Type B pancreatic cell (in vitro differentiated cells): ENCODE data around the gene KPNA2. TPM values are rescaled to one million over a fixed set of nuclear protein-coding genes. Genes with fewer than 3 reads are reported as not detected.
"Not testable (repeated sequence)": the region's sequence is repeated elsewhere in the genome, so short reads cannot be mapped to it uniquely, and the experiment has no call there.

Experiments
- DNase-seq: peaks from one replicate; pipeline ENCODE4 v3.0.0; 2021; ENCODE audit warnings: mixed read lengths; ENCODE audit not compliant: unreplicated experiment; ENCODE audit errors: extremely low spot score
- H3K27ac Mint-ChIP-seq: 2 replicates; pipeline ENCODE4 v1.8.0; 2021; ENCODE audit warnings: mild to moderate bottlenecking, mixed read lengths
- H3K27me3 Mint-ChIP-seq: 2 replicates; pipeline ENCODE4 v1.8.0; 2021; ENCODE audit warnings: mixed read lengths
- H3K36me3 Mint-ChIP-seq: 2 replicates; pipeline ENCODE4 v1.8.0; 2021; ENCODE audit warnings: mixed read lengths
- H3K4me1 Mint-ChIP-seq: one replicate; pipeline ENCODE4 v1.8.0; 2021; ENCODE audit warnings: mixed read lengths; ENCODE audit not compliant: unreplicated experiment
- H3K4me3 Mint-ChIP-seq: 2 replicates; pipeline ENCODE4 v1.8.0; 2021; ENCODE audit warnings: mild to moderate bottlenecking, mixed read lengths
- H3K9me3 Mint-ChIP-seq: 2 replicates; pipeline ENCODE4 v1.8.0; 2021; ENCODE audit warnings: mixed read lengths
- total RNA-seq: library from RNA; stranded (reverse); gene quantifications from 2 replicates; pipeline ENCODE4 v1.2.1, GENCODE V29; 2021; ENCODE audit warnings: low replicate concordance
- TF ChIP-seq, protein P1 (sequence below): fragments of 200-600 bp; sonication (generic); conservative IDR thresholded peaks from 2 replicates; pipeline ENCODE4 v1.5.0; 2021; ENCODE audit warnings: antibody characterized with exemption, mild to moderate bottlenecking

KPNA2 gene
- total RNA-seq, 1 donor from 2014 or later, result 211 TPM

DNA sequence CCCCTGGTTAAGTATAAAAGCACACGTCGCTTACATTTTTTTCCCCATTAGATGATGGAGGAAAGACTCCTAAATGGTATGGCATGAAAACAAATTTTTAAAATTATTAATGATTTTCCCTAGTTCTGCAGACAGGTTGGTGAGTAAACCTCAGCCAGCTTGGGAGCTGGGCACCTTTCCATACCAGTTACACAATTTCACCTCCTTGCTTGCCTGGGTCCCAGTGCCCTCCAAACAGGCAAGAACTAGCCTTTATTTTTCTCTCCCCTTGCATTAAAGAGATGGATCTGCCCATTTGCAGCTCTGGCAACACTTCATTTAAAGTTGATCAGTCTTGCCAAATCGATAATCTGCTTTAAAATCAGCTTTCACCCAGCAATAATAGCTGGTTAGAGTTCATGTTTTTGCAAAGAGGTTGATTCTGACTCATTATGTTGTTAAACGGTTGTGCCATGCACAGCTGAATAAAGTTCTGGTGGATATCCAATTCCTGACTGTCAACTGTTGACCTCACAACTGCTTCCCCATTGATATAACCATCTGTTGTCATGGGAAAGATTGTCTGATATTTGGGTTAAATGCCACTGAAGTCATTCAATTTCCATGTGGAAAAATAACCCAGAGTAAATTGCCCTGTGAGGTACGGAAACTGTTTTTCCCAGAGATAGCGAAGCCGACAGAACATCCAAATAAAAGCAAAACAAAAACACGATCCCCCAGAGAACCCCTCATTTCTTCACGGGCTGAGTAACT is 40.5 kb upstream of the KPNA2 start:
- Mint-ChIP-seq H3K36me3 (no peaks in the 10 kb centered on the region), H3K27ac (peak overlapping the region; percentile 75), H3K4me3 (peak overlapping the region; percentile 90), H3K27me3 (peaks cover 21% of the 10 kb centered on the region), H3K4me1 (peaks cover 25% of the 10 kb centered on the region), H3K9me3 (no peaks in the 10 kb centered on the region)
- no peak for DNase-seq
- TF ChIP-seq, protein P1, sequence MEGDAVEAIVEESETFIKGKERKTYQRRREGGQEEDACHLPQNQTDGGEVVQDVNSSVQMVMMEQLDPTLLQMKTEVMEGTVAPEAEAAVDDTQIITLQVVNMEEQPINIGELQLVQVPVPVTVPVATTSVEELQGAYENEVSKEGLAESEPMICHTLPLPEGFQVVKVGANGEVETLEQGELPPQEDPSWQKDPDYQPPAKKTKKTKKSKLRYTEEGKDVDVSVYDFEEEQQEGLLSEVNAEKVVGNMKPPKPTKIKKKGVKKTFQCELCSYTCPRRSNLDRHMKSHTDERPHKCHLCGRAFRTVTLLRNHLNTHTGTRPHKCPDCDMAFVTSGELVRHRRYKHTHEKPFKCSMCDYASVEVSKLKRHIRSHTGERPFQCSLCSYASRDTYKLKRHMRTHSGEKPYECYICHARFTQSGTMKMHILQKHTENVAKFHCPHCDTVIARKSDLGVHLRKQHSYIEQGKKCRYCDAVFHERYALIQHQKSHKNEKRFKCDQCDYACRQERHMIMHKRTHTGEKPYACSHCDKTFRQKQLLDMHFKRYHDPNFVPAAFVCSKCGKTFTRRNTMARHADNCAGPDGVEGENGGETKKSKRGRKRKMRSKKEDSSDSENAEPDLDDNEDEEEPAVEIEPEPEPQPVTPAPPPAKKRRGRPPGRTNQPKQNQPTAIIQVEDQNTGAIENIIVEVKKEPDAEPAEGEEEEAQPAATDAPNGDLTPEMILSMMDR, result no peak

DNA sequence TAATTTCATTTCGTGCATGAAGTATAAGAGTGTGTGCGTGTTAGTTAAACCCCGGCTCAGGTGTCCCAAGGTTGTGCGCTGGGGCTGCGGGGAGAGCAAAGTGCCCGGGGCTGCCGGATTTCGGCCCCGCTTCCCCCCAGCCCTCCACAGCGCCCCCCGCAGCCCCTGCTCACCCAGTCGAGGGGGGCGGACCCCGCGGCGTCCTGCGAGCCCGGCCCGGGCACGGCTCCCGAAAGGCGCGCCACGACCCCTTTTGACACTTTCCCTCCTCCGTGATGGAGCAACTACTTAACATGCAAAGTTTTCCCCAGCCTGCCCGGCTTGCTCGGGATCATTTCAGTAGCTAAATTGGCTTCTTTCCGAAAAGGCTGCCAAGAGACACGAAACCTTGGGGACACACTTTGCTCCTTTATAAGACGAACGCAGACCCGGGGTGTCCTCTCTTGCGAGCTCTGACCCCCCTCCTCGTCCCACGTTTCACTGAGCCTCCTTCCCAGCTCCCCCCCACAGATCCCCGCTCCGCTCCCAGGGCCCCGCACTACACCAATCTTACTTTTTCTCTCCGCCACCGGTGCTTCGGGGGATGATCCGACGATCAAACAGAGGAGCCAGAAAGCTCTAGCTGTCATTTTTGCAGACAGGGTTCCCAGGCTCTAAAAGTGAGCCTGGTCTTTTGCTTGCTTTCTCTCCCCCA is 39.8 kb upstream of the KPNA2 start:
- H3K27me3 Mint-ChIP-seq, result peaks cover 21% of the 10 kb centered on the region
- H3K9me3 Mint-ChIP-seq, result no peaks in the 10 kb centered on the region
- H3K27ac Mint-ChIP-seq, result peak overlapping the region; percentile 68
- TF ChIP-seq, protein P1, result peak; percentile 17
- DNase-seq, result no peak
- no peaks in the 10 kb centered on the region for H3K36me3 Mint-ChIP-seq
- H3K4me1 Mint-ChIP-seq, result peaks cover 25% of the 10 kb centered on the region
- H3K4me3 Mint-ChIP-seq, result peak overlapping the region; percentile 90

DNA sequence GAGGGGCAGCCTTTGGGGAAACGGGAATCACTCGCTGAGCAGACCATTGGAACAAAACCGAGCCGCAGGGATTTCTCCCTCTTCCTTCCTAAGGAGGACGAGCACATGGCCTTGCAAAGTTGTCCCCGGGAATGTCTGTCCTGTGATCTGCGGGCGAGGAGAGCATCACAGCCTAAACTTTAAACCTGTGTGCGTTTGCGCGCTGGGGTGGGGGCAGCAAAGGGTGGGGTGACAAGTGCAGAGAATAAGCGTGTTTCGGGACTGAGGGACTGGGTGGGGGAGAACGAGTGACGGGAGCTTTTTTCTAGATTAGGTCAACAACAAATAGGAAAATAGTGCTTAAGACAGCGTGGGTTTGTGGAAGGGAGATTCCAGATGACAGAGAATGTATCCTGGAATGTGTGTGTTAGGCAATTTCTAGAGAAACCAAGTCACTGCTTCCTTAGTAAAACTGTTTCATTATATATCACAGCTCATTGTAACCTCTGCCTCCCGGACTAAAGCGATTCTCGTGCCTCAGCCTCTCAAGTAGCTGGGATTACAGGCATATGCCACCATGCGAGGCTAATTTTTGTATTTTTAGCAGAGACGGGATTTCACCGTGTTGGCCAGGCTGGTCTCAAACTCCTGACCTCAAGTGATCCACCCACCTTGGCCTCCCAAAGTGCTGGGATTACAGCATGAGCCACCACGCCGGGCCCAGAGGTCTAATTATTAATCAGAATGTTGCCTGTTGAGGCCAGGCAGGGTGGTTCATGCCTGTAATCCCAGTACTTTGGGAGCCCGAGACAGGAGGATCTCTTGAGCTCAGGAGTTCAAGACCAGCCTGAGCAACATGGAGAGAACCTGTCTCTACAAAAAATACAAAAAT is 39.0 kb upstream of the KPNA2 start, which contains the start of gene C17orf58:
TSS of gene C17orf58 (minus strand) at position 169 of the 871 bp plus-strand sequence. CDS start 271 bp downstream, outside the sequence.
- DNase-seq, H3K9me3 Mint-ChIP-seq, H3K36me3 Mint-ChIP-seq: not testable (repeated sequence)
- Mint-ChIP-seq H3K27ac (peak within 1 kb of the TSS; percentile 68), H3K4me1 (peaks cover 25% of the 10 kb centered on the region), H3K27me3 (peaks cover 21% of the 10 kb centered on the region), H3K4me3 (peak within 1 kb of the TSS; percentile 90)

DNA sequence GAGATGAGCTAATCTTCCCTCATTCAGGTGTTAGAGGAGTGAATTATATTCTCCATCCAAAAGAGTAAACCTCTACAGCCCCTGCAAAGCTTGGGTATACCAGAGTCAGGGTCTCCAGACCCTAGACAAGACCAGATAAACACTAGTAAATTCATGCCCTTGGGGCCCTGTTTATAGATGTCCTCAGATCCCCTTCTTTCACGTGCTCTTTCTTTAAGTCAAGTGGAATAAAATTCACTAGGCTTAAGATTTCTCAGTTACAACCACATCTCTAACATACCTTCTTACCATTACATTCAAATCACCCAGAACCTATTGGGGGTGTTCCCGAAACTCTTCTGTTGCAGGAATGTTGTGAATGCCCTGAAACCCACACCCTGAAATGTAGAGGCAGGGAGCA is 37.1 kb upstream of the KPNA2 start:
- Mint-ChIP-seq H3K4me3 (peak overlapping the region; percentile 64), H3K36me3 (no peaks in the 10 kb centered on the region)

DNA sequence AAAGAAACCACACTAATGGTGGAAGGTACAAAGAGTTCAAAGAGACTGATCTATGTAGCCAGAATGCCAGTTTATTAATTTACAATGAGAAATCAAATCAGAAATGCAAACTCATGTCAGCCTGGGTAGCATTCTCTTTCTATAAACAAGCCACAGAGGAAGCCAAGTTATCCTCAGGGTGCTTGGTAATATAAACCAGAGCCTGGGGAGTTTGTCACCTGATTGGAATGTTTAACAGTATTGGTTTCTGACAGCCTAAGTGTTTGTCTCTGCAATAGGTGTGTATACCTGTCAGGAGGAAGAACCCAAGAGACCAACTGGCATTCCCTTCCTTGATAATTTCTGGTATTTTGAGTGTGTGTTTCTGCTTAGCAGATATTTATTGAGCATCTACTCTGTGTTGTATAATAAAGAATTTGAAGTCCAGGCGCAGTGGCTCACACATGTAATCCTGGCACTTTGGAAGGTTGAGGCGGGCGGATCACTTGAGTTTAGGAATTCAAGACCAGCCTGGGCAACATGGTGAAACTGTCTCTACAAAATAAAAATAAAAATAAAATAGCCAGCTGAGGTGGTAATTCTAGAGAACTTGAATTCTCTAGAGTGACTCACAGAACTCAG is 36.1 kb upstream of the KPNA2 start:
- no peak overlapping the region for H3K27ac Mint-ChIP-seq
- no peaks in the 10 kb centered on the region for H3K36me3 Mint-ChIP-seq
- no peak for DNase-seq
- H3K9me3 Mint-ChIP-seq, result no peaks in the 10 kb centered on the region
- H3K27me3 Mint-ChIP-seq, result peaks cover 21% of the 10 kb centered on the region
- H3K4me3 Mint-ChIP-seq, result no peak overlapping the region
- peaks cover 24% of the 10 kb centered on the region for H3K4me1 Mint-ChIP-seq
- TF ChIP-seq, protein P1, result no peak

More for the DNA sequence above, 37.1 kb upstream of the KPNA2 start:
- Mint-ChIP-seq H3K27ac (peak overlapping the region; percentile 5), H3K4me1 (peaks cover 25% of the 10 kb centered on the region), H3K9me3 (no peaks in the 10 kb centered on the region), H3K27me3 (peaks cover 21% of the 10 kb centered on the region)
- no peak for DNase-seq
- TF ChIP-seq, protein P1, result no peak
